Prostate gland (tissue), 2 donors: Measurements from ENCODE around the gene SLC25A42. TPM values are rescaled to one million over a fixed set of nuclear protein-coding genes. Genes with fewer than 3 reads are reported as not detected.
"Not testable (repeated sequence)": the region's sequence is repeated elsewhere in the genome, so short reads cannot be mapped to it uniquely, and the experiment has no call there.

Experiments used
- DNase-seq: peaks from one replicate; pipeline ENCODE4 v3.0.0-alpha.2; 2019; ENCODE audit warnings: low spot score
- H3K27ac ChIP-seq, 2 donors: fragments of 200-600 bp; sonication (generic); 2 replicates each; pipeline ENCODE4 v1.5.1; 2017 to 2019
- H3K27me3 ChIP-seq: fragments of 200-600 bp; sonication (generic); replicated peaks from 2 replicates; pipeline ENCODE4 v1.5.1; 2019; ENCODE audit not compliant: insufficient read depth
- H3K36me3 ChIP-seq, 2 donors: fragments of 200-600 bp; sonication (generic); 1 replicate in 1 of 2; 2 replicates in 1 of 2; pipeline versions ENCODE4 v1.5.1 to v1.8.1; 2017 to 2019
- H3K4me1 ChIP-seq: fragments of 200-600 bp; sonication (generic); replicated peaks from 2 replicates; pipeline ENCODE4 v1.5.1; 2019
- H3K4me3 ChIP-seq, 2 donors: fragments of 200-600 bp; sonication (generic); 2 replicates each; pipeline ENCODE4 v1.5.1; 2017 to 2019
- H3K9me3 ChIP-seq: fragments of 200-600 bp; sonication (generic); 2 replicates; pipeline ENCODE4 v1.5.1; 2017
- CTCF ChIP-seq, 4 experiments: fragments of 200-600 bp in 2 of 4; fragments of 450-650 bp in 2 of 4; sonication (generic) in 2 of 4; IDR thresholded peaks; 1 replicate in 3 of 4; 2 replicates in 1 of 4; pipeline ENCODE4 v1.5.1; 2016 to 2019; ENCODE audit warnings: antibody characterized with exemption in 4 of 4, mild to moderate bottlenecking in 2 of 4, moderate library complexity in 2 of 4
- POLR2A ChIP-seq: fragments of 450-650 bp; IDR thresholded peaks from one replicate; pipeline ENCODE4 v1.6.1; 2016; ENCODE audit warnings: antibody characterized with exemption, mild to moderate bottlenecking
- POLR2AphosphoS5 ChIP-seq: sonication (generic); formaldehyde crosslinking; IDR thresholded peaks from one replicate; pipeline ENCODE4 v1.6.1; 2017; ENCODE audit warnings: antibody characterized with exemption
- WGBS: methylation state at CpG from one replicate; pipeline ENCODE4 v1.1.5; 2018; 5-methylcytosine and 5-hydroxymethylcytosine counted together
- intact Hi-C: fragments of 100-400 bp; cut with DNase I; formaldehyde crosslinking; loops from one replicate; pipeline ENCODE4 v1.14.2; 2022
- total RNA-seq, 2 donors: library from RNA; depleted of rRNA; stranded (reverse); fragments of >200 nt; gene quantifications; one replicate each; pipeline ENCODE4 v1.1.0, GENCODE V29; 2016

The SLC25A42 gene
- total RNA-seq, 2 donors from 2014 or later, result 11.5 to 18.6 TPM

- DNase-seq, result no peak
- TF ChIP-seq POLR2A, result no peak
- no peak for TF ChIP-seq CTCF (IDR thresholded peaks at IDR 0.05)
- no peak for TF ChIP-seq POLR2AphosphoS5
- intact Hi-C loops, result no loop called here
- Histone ChIP-seq H3K36me3 (no peaks in the 10 kb centered on the region), H3K9me3 (no peaks in the 10 kb centered on the region), H3K27me3 (no peaks in the 10 kb centered on the region), H3K4me1 (no peaks in the 10 kb centered on the region), H3K4me3 (no peak overlapping the region), H3K27ac (no peak overlapping the region)
- WGBS, result 90% methylated on average over 8 of the region's 8 CpGs
These were observed 37.7 kb downstream of the SLC25A42 start for GRCh38 chr19:19101540-19101939.

- DNase-seq, H3K4me3 ChIP-seq, H3K9me3 ChIP-seq, H3K4me1 ChIP-seq, H3K36me3 ChIP-seq, H3K27ac ChIP-seq, H3K27me3 ChIP-seq, intact Hi-C loops: not testable (repeated sequence)
- 94% methylated on average over 10 of the region's 10 CpGs for WGBS
These were observed 38.8 kb downstream of the SLC25A42 start for GRCh38 chr19:19102566-19102965.

GRCh38 chr19:19103167-19103566 lies 39.4 kb downstream of the SLC25A42 start:
- Histone ChIP-seq H3K4me3 (no peak overlapping the region), H3K9me3 (no peaks in the 10 kb centered on the region), H3K27ac (no peak overlapping the region), H3K4me1 (no peaks in the 10 kb centered on the region), H3K27me3 (no peaks in the 10 kb centered on the region), H3K36me3 (no peaks in the 10 kb centered on the region)
- intact Hi-C loops, result no loop called here
- TF ChIP-seq POLR2A (no peak), POLR2AphosphoS5 (no peak), CTCF (IDR thresholded peaks at IDR 0.05) (no peak)
- 91% methylated on average over 11 of the region's 11 CpGs for WGBS
- no peak for DNase-seq

- Histone ChIP-seq H3K27ac (peak overlapping the region in 1 of 2 donors; percentile 18), H3K4me1 (no peaks in the 10 kb centered on the region), H3K27me3 (no peaks in the 10 kb centered on the region), H3K9me3 (no peaks in the 10 kb centered on the region), H3K4me3 (peak overlapping the region in 1 of 2 donors; percentile 10), H3K36me3 (no peaks in the 10 kb centered on the region)
- DNase-seq, result peak; percentile 39
- WGBS, result 18% methylated on average over 36 of the region's 36 CpGs
- intact Hi-C loops, result no loop called here
- TF ChIP-seq POLR2A (no peak), CTCF (IDR thresholded peaks at IDR 0.05) (no peak), POLR2AphosphoS5 (no peak)
These were observed 41.7 kb downstream of the SLC25A42 start for GRCh38 chr19:19105365-19106055.

GRCh38 chr19:19106056-19106551 lies 42.3 kb downstream of the SLC25A42 start:
- Histone ChIP-seq H3K27ac (no peak overlapping the region), H3K4me1 (no peaks in the 10 kb centered on the region), H3K27me3 (no peaks in the 10 kb centered on the region), H3K9me3 (no peaks in the 10 kb centered on the region), H3K4me3 (peak overlapping the region in 1 of 2 donors; percentile 10), H3K36me3 (no peaks in the 10 kb centered on the region)
- TF ChIP-seq POLR2A (no peak), CTCF (IDR thresholded peaks at IDR 0.05) (no peak), POLR2AphosphoS5 (no peak)
- DNase-seq, result no peak
- WGBS, result 48% methylated on average over 25 of the region's 25 CpGs
- intact Hi-C loops, result no loop called here

GRCh38 chr19:19106938-19107337 lies 43.1 kb downstream of the SLC25A42 start:
- H3K36me3 ChIP-seq, H3K4me1 ChIP-seq, H3K4me3 ChIP-seq, H3K9me3 ChIP-seq, H3K27me3 ChIP-seq, H3K27ac ChIP-seq, DNase-seq, intact Hi-C loops: not testable (repeated sequence)
- WGBS, result 95% methylated on average over 7 of the region's 7 CpGs
